ENCODE results near the gene ZNF423.
A peak's percentile ranks its signal among the peaks of the same experiment; 100 is the strongest.

Gene ZNF423

DNA sequence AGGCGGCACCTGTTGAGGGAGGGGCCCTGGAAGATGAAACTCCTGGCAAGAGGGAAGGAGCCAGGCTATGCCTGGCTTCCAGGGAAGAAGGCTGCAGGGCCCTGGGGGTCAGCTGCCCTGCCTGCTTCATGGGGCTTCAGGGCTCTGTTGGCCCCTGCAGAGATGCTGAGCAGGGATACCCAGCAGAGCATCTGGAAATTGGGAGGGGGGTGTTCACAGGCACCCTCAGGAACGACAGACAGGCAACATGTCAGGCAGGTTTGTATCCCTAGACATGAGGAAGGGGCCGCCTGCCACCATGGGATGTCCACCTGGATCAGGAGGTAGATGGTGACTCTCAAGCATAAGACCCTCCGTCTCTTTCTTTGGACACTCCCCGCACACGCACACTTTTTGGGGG, 13.8 kb upstream of the ZNF423 start:
- no peak for DNase-seq (ENCODE audit: low spot score)

DNA sequence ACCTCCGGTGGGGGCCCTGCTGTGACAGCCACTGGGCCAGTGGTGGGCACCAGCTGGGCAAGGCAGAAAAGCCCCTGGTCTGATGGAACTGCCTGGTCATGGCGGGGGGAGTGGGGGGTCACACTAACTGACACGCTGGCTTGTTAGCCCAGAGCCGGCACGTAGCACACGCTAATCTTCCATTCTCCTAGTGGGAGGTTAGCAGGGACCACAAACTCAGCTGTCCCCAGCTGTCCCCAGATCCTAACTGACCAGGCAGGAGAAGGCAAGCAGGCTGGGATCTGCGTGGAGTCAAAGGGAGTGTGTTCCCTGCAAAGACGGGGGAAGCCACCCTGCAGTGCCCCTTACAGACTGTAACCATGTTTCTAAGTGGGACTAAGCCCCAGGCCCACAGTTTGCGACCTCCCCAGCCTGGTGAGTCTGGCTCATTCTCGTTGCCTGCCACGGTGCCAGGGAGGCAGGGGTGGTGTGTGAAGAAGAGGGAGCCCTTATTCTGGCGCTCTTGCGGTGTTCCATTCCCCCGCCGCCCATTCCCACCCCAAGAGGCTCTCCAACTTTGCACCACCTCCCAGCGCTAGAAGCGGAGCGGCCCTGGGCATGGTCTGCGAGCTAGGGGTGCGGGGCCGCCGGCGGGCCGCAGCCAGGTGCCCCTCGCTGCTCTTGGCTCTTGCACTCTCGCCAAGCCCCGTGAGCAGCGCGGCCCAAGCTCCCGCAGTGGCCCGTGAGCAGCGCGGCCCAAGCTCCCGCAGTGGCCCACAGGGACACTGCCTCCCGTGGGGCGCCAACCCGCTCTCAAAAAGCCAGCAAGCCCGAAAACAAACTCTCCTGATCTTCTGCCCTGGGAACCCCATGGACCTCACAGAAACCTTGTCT, 12.1 kb upstream of the ZNF423 start:
- DNase-seq (ENCODE audit: low spot score), result no peak

DNA sequence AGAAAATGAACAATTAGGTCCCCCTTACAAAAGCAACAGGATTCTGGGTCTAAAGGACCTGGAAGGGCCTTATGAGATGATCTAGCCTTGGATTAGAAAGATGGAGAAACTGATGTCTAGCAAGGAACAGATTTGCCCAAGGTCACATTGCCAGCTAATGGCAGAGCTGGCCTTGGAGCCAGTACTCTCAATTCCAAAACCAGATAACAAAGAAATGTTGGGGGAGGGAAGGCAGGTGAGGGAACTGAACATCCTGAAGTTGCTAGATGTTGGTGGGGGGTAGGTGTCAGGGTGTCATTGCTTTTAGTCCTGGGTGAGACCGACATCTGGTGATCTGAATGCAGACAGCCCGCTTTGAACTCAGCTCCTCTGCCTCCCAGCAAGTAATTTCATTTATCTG, 11.3 kb upstream of the ZNF423 start:
- no peak for DNase-seq (ENCODE audit: low spot score)

DNA sequence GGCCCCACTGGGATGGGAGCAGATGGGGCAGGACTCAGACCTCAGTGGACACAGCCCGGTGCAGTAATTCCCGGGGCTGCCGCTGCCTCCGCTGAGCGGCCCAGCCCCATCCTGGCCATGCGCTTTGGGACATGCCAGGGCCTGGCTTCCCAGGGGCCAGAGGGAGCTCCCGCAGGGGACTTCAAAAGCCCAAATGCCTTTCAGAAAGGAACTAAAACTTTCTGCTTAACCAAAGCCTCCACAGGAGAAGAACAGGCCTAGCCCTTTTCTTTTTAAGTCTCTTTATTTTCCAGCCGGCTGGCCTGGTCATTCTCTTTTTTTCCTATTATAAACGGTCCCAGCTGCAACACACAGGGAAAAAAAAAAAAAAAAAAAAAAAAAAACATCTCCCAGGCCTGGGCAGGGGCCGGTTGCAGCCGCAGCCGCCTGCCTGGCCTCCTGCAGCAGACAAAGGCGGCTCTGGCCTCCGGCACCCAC, 10.7 kb upstream of the ZNF423 start:
- no peak for DNase-seq (ENCODE audit: low spot score)

DNA sequence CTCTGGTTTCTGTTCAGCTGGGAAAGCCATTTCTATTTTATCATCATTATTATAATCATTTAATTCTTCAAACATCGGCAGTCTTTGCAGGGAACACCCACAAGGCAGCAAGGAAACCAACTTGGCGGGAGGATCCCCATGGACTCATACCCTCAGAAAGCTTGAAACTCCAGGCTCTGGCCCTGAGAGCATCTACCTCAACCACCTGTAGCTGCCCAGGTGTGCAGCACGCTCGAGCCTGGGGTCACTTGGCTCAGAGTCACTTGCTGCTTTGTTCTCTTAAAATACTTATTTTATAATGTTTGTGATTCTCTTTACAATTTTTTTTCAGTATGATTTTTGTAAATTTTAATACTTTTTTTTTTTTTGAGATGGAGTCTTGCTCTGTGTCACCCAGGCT, 6.8 kb upstream of the ZNF423 start:
- DNase-seq (ENCODE audit: low spot score), result no peak

DNA sequence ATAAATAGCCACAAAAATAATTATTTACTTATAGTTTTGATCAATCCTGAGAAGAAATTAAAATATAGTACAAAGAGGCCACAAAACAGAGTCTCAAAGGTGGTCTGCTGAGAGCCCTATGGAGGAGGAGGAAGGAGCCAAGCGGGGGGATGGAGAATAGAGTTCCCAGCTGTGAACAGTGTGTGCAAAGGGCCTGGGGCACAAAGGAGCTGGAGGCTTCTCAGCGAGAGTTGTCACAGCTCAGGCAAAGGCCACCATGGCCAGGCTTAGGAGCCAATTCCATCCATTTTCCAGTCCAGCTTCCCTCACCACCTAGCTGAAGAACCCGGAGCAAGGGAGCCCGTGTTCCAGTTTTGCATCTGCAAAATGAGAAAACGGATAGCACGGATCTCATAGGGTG, 5.4 kb upstream of the ZNF423 start:
- no peak for DNase-seq (ENCODE audit: low spot score)

DNA sequence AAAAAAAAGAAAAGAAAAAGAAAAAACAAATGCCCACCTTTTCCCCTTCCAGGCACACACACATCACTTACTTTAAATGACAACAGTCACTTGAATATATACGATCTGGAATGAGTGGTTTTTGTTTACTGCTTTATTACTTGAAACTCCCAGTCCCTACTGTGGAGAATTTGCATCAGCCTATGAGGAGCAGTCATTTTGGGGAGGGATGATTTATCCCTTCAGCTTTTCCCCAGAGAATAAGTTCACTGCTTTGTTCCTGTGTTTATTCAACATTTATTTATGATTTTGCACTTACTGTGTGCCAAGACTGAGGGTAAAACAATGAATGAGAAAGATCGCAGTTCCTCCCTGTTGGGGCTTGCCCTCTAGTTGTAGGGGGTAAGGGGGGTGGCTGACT, 4.7 kb upstream of the ZNF423 start:
- DNase-seq (ENCODE audit: low spot score), result no peak

DNA sequence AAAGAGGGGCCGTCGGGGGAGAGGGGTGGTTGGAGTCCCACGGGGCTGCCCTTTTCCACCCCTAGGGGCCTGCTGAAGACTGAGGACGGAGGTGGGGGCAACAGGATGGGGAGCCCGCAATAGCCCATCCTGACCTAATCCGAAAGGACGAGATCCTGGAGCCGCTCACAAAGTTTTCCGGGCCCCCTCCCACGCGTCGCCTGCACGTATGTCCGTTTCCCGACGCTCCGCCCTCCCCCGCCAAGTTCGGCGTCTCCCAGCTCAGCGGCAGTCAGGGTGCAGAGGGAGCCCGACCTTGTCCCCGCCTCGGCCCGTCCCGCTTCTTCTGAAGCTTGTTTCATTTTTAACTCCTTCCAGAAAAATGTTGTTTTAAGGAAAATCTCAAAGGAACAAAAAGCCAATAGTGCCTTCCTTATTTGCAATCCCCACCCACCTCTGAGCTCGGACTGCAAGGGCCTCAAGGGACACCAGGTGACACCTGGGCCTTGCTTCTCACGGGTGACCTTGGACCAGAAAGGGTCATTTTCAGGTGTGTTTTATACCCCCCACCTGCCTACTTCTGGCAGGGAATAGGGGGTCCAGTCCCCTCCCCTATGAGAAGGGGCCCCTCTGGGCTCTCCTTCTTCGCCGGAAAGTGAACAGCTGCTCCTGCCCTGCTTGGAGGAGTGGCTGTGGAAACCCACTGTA, 3.4 kb upstream of the ZNF423 start:
- DNase-seq (ENCODE audit: low spot score), result no peak

DNA sequence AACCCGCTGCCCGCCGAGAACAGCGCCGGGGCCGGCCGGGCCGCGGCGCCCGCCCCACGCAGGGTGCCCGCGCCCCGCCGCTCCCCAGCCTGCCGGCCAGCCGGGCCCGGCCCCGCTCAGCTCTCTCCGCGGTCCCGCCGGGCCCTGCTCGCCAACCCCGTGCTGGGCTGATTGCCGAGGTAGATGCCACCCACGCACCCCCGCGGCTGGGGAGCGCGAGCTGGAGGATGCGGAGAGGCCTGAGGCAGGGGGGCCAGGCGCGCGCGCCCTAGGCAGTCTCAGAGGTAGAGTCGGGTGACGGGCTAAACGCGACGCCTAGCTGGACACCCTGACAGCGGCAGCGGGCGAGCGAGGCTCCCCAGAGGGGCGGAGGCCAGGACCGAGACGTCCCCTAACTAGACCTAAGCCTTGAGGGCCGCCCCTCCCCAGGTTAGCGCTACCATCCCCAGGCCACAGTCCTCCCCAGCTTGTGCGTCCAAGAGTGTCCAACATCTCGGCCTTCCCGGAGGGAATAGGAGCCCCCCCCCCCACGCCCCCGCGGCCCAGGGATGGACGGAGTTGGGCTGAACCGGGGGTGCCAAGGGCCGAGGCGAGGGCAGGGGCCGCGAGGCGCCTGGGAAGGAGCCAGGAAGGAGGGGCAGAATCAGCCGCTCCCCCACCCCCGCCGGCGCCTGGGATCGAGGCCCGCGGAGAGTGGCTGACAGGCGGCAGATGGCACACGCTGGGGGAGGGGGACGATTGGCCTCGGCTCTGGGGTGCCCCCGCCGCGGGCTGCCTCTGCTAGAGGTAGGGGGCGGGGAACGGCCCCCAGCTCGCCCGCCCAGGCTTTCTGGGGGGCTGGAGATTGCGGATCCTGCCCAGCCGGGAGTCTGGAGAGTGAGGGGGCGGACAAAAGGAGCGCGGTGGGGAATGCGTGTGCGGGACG, 2.5 kb upstream of the ZNF423 start:
- DNase-seq (ENCODE audit: low spot score), result no peak

DNA sequence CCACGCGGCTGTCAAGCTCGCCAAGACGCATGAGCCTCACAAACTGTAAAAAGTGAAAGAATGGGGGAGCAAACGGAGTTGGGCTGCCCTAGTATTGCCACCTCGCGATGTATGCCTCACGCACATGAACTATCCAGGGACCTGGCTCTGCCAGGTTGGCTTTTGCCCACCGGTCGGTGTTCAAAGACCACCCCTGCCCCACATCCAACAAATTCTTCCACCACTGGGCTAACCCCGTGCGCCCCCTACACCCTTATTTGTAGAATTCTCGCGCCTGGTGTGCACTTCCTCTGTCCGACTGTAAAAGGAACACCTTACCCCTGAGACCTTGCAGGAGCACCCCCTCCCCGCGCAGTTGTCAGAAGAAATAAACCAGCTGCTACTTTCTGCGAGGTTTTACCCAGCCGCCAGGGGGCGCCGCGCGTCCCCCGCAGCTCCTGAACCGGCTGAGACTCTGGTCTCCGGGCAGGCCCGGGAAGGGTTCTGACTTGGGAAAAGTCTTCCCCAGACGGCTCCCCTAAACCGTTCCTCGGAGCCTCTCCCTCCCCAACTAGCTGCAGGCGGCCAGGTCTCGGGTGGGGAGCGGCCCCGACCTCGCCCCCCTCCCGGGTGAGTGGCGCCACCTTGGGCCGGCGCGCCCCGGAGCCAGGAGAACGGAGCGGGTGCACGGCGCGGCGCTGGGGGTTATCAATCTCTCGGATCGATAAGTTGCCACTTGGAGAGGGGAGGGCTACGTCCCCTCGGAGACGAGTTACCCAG, 1.7 kb upstream of the ZNF423 start:
- peak; percentile 68 for DNase-seq (ENCODE audit: low spot score)

DNA sequence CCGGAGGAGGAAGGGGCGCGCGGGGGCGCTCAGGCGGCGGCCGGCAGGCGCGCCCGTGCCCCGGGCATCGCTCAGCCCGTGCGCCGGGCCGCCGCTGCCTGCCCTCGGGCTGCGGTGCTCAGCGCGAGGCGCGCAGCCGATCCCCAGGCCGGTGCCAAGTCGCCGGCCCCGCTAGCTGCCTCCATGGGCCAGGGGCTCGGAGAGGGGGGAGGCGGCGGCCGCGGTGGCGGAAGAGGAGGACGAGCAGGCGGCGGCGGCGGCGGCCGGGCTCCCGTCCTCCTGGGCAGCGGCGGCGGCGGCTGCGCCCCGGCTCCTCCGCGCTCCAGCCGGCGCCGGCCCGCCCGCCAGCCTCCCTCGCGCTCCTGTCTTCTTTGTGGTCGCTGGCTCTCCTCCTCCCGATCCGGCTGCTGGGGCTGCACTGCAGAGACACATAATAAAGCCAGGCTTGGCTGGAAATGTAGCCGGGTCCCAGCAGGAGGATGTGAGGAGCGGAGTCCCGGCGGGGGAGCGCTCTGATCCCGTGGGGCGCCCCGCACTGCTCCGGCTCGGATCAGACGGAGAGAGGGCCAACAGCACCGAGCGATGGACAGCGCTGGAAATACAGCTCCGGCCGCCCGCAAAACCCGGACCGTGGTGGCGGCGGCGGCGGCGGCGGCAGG, 889 bp upstream of the ZNF423 start:
- peak; percentile 87 for DNase-seq (ENCODE audit: low spot score)

DNA sequence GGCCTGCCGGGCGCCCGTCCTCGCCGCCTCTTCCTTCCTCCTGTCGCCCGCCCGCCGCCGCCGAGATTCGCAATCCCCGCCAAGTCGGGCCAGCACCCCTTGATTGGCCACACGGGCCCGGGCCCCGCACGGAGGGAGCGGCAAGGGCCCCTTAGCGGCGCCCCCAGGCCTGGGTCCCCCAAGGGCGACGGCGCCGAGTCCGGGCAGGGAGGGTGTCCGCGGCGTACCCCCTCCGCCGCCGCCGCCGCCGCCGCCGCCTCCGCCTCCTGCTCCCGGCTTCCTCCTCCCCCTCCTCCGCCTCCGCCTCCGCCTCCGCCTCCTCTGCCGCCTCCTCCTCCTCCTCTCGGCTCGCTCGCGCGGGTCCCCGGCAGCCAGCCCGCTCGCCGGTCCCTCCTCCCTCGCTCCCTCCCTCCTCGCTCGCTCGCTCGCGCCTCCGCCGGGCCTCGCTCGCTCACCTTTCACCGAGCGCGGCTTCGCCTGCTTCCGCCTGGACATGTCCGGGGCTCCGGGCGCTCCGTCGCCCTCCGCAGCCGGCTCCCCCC, 561 bp downstream of the ZNF423 start:
- DNase-seq (ENCODE audit: low spot score), result peak; percentile 74

DNA sequence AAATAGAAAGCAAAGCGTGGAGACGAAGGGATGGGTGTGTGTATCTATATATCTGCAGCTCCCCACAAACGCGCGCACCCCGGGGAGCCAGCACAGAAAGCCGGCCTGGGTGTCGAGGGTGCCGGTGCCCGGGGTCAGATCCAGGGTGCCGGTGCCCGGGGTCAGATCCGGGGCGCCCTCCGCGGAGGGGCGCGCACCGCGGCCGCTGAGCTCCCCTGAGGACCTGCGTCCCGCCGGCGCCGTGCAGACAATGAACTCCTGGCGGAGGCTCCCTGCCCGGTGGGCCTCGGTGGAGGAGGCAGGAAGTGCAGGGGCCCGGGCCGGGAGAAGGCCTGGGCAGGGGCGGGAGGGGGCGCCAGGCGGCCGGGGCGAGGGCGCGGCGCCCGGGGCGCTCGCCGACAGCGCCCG, 1.1 kb downstream of the ZNF423 start:
- no peak for DNase-seq (ENCODE audit: low spot score)

DNA sequence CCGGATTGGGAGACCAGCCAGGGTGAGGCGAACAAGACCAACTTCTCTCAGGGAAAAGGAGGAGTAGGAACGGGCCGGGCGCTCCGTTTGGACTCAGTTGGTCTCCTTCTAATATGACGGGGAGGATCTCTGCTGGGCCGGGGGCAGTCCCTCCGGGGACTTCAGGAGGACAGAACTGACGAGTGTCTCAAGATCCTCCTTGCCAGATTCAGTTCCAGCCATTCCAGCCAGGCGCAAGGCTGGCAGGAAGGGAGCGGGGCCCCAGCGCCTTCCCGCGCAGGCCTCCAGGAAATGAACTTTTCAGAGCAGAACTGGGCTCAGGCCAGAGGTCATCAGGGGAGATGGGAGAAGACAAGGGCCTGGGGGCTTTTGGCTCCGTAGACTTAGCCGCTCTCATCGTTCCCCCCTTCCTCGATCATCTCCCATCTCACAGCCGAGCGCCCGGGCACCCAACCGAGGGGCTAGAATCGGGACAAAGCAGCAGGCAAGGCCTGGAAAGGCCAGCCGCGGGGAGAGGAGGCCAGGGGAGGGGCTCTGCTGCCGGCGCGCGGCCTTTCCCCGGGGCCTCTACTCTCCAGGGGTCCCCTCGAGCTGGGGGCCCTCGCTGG, 1.6 kb downstream of the ZNF423 start:
- DNase-seq (ENCODE audit: low spot score), result no peak

DNA sequence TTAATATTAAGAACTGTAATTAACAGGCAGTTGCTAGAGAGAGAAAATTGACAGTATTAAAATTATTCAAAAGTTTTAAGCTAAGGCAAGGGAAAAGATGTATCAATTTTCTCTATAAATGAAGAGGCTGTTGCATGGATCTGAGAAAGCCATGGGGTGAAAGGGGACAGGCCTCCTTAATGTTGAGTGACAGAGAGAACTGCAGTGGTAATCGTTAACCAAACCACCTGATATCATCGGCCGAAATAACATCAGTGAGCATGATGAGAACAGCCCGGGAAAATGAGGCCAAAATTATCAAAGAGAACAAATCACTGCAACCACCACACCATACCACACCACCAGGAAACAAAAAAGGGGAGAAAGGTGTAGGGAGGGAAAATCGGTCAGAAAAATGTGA, 3.6 kb downstream of the ZNF423 start:
- DNase-seq (ENCODE audit: low spot score), result no peak

DNA sequence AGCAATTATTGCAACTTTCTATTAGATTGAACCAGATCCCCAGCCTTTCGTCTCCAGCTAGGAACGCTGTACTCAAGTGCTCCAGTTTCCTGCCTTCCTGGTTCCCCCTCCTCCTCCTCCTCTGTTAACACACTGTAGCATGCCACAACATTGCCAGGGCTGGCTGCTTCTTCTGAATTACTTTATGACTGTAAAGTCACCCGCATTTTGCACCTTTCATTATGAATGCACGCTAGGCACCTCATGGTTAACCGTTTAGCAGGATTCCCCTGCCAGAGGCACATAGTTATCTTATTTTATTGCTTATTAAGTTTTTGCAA, 4.5 kb downstream of the ZNF423 start:
- DNase-seq (ENCODE audit: low spot score), result no peak

DNA sequence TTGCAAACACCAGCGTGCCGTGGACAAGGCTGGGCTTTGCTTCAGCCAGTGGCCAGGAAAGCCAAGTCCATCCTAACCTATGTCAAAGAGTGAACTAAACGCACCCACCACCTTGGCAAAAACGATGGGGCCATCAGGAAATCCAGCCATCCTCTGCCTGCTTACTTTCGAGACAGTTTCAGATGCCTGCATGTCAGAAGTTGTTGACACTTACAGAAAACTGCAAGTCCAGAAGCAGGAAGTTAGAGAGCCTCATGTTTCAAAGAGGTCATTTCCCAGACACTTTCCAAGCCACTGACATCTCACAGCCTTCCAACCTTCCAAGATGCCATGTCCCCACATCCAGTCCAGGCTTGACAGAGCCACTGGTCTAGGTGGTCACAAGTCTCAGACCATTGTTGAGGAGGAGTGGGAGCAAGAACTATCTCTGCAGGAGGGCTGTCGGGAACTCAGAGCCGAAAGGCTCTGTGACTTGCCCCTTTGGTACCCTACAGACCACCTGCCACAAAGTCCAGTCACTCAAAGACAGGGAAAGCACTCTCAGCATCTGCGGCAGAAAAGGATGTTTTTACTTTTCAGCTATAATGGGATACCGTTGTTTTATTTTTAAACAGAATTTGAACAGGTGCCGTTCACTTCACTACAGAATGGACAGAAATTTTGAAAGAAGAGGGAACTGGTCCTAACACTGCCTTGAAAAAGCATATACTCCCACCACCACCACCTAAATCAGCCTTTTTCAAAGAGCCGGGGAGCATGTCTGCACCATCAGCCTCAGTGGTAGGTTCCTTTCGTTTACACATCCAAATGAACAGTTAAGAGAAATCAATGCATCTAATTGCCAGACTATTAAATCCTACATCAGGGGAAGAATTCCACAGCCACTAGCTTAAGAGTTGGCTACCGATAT, 5.1 kb downstream of the ZNF423 start:
- DNase-seq (ENCODE audit: low spot score), result no peak

DNA sequence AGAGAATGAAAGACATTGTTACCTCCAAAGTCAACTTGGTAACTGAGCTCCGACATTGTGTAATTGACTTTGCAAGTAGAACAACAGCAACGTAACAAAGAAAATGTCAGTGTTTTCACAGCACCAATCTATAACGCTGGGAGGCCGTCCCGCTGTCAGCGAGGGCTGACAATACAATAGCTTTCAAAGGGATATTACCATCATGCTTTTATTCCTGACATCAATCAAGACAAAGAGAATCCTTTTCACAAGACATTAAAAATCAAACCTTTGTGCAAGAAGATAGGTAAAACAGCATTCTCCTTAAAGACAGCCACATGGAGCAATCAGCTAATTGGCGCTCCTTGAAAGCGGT, 6.2 kb downstream of the ZNF423 start:
- DNase-seq (ENCODE audit: low spot score), result no peak

DNA sequence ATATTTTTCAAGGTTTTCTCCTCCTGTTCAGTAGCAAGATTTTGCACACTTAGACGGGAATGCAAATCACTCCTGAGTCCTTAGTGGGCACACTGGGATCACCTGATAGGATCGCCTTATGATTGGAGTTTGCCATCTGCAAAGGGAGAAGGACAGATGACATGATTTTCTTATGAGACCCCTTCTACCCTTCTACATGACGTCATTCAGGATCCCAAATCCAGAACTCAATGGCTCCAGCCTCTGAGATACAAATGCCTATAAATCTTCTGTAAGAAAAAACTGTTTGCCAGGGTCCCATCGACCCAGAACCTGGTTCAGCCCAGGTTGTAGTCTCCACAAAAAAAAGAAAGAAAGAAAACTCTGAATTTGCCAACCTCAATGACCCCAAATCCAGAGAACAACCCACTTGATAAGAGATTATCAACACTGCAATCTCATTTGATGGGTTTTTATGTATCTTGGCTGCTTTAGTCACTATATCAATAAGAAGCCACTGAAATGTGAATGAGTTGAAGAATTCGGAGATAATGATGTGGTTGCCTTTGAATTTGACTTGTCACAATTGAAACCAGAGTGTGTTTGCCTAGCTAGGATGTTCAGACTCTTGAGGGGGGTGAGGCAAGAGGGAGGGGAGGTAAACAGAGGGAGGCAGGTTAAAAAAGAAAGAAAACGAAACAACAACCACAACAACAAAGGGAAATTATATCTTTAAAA, 6.7 kb downstream of the ZNF423 start:
- no peak for DNase-seq (ENCODE audit: low spot score)

Data from AG20443 (cell line).